ENCODE data around the gene GGA2. TPM values are rescaled to one million over a fixed set of nuclear protein-coding genes. Genes with fewer than 3 reads are reported as not detected.

The GGA2 gene
- total RNA-seq, 1 donor from 2014 or later = 126 TPM

DNA sequence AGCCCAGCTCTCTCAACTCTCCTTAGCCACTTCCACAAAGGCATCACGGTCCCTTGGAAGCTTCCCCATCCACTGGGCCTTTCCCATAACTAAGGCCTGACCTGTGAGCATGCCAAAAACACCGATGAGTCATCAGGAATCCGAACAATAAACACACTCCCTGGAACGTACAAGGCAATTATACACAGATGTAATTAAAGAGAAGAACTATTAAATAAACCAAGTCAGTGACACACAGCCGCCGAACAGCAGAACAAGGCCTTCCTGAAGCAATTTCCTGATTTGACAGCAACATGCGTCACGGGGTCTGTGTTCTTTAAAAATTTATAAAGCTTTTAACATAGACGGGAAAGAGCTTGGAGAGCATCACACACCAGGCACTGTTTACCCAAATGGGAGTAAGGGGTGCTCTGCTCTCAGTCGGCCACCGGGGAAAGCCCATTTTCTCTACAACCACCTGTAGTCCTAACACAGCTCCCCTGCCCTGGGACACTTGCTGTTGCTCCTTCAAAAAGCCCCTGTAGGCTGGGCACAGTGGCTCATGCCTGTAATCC lies 86.7 kb downstream of the GGA2 start:
- intact Hi-C loops (cut with micrococcal nuclease) = no loop called here

GRCh38 chr16:23420011-23420410 lies 90.3 kb downstream of the GGA2 start:
- intact Hi-C loops (cut with micrococcal nuclease) = no loop called here

GRCh38 chr16:23416816-23417215 lies 93.5 kb downstream of the GGA2 start:
- intact Hi-C loops (cut with micrococcal nuclease) = loop anchor here (5.0 kb wide), 1 partner anchor 235 kb away; the partner anchor contains the start of gene SCNN1G

- intact Hi-C loops (cut with micrococcal nuclease) = loop anchor here (5.0 kb wide), 1 partner anchor 232 kb away; the partner anchor contains the start of gene SCNN1G
These were observed 95.6 kb downstream of the GGA2 start for GRCh38 chr16:23414731-23415130.

Other genes with a start within 250 kb of the GGA2 start
- gene SCNN1B, start 208.2 kb downstream of the GGA2 start, total RNA-seq = 0.07 TPM in 1 of 2 replicates, not detected in the other
- gene COG7, start 57.3 kb downstream of the GGA2 start, total RNA-seq = 19.3 and 20.0 TPM in 2 replicates
- 19.8 and 21.5 TPM in 2 replicates for gene EARS2, start 46.9 kb upstream of the GGA2 start, total RNA-seq
- 42.7 and 45.4 TPM in 2 replicates for gene UBFD1, start 47.2 kb upstream of the GGA2 start, total RNA-seq
- 95.1 and 97.6 TPM in 2 replicates for gene NDUFAB1, start 85.8 kb upstream of the GGA2 start, total RNA-seq
- 21.7 and 23.0 TPM in 2 replicates for gene PALB2, start 130.8 kb upstream of the GGA2 start, total RNA-seq
- 99.9 and 103 TPM in 2 replicates for gene DCTN5, start 131.0 kb upstream of the GGA2 start, total RNA-seq
- gene PLK1, start 168.4 kb upstream of the GGA2 start, total RNA-seq = 88.1 and 91.8 TPM in 2 replicates
- not detected in 2 replicates for gene ERN2, start 202.7 kb upstream of the GGA2 start, total RNA-seq
- not detected in 2 replicates for gene CHP2, start 244.5 kb upstream of the GGA2 start, total RNA-seq

Data from T-helper 2 cell treated with Interferon-gamma antibody and Interleukin-4, amounts not matched to agents 100 ng/mL and 5 ng/mL, for 36 hours (primary cell).